KMS-11 (cell line): Measurements from ENCODE around the gene MAG.

ENCODE experiments used
- H2AFZ ChIP-seq: fragments of 200-600 bp; sonication (generic); 2 replicates; pipeline ENCODE4 v1.6.1; 2016; ENCODE audit warnings: antibody characterized with exemption, mixed run types, low read depth
- H3K27ac ChIP-seq: fragments of 200-600 bp; sonication (generic); 2 replicates; pipeline ENCODE4 v1.6.1; 2016; ENCODE audit warnings: mild to moderate bottlenecking, mixed run types
- H3K27me3 ChIP-seq: fragments of 200-600 bp; sonication (generic); 2 replicates; pipeline ENCODE4 v1.6.1; 2017; ENCODE audit warnings: mild to moderate bottlenecking, low read depth, mixed run types, moderate library complexity; ENCODE audit not compliant: insufficient read depth
- H3K36me3 ChIP-seq: fragments of 200-600 bp; sonication (generic); 2 replicates; pipeline ENCODE4 v1.6.1; 2017; ENCODE audit warnings: mild to moderate bottlenecking, mixed run types; ENCODE audit not compliant: insufficient read depth
- H3K4me1 ChIP-seq: fragments of 200-600 bp; sonication (generic); 2 replicates; pipeline ENCODE4 v1.6.1; 2016; ENCODE audit warnings: mild to moderate bottlenecking, low read depth, mixed run types; ENCODE audit not compliant: poor library complexity, severe bottlenecking
- H3K4me2 ChIP-seq: fragments of 200-600 bp; sonication (generic); 2 replicates; pipeline ENCODE4 v1.7.0; 2016; ENCODE audit warnings: mild to moderate bottlenecking, mixed run types
- H3K4me3 ChIP-seq: fragments of 200-600 bp; sonication (generic); IDR thresholded peaks from 2 replicates; pipeline ENCODE4 v1.6.1; 2017; ENCODE audit warnings: low read depth, low read length, mixed read lengths; ENCODE audit not compliant: insufficient read depth
- H3K79me2 ChIP-seq: fragments of 200-600 bp; sonication (generic); 2 replicates; pipeline ENCODE4 v1.6.1; 2016; ENCODE audit warnings: low read depth, mixed run types; ENCODE audit not compliant: insufficient read depth
- H3K9ac ChIP-seq: fragments of 200-600 bp; sonication (generic); 2 replicates; pipeline ENCODE4 v1.6.1; 2016; ENCODE audit warnings: mild to moderate bottlenecking, mixed run types
- H4K20me1 ChIP-seq: fragments of 200-600 bp; sonication (generic); 2 replicates; pipeline ENCODE4 v1.6.1; 2016; ENCODE audit warnings: mild to moderate bottlenecking, mixed run types; ENCODE audit not compliant: insufficient read depth
- CTCF ChIP-seq: fragments of 200-600 bp; sonication (generic); conservative IDR thresholded peaks from 2 replicates; pipeline ENCODE4 v1.6.1; 2017; ENCODE audit warnings: low read depth, mild to moderate bottlenecking, antibody characterized with exemption, low read length, moderate library complexity, mixed read lengths

The MAG gene

GRCh38 chr19:35320065-35320713 lies 28.2 kb downstream of the MAG start:
- Histone ChIP-seq H3K36me3 (no peaks in the 10 kb centered on the region), H3K4me1 (no peaks in the 10 kb centered on the region), H3K27me3 (peaks cover 27% of the 10 kb centered on the region), H3K79me2 (no peaks in the 10 kb centered on the region), H3K4me3 (no peak overlapping the region), H3K27ac (no peak overlapping the region), H3K9ac (no peak overlapping the region), H4K20me1 (no peaks in the 10 kb centered on the region), H2AFZ (no peak overlapping the region), H3K4me2 (no peak overlapping the region)
- TF ChIP-seq CTCF: no peak

GRCh38 chr19:35321291-35321690 lies 29.3 kb downstream of the MAG start:
- no peak for TF ChIP-seq CTCF
- Histone ChIP-seq H2AFZ (no peak overlapping the region), H3K36me3 (no peaks in the 10 kb centered on the region), H3K79me2 (no peaks in the 10 kb centered on the region), H3K4me2 (no peak overlapping the region), H3K9ac (no peak overlapping the region), H3K4me3 (no peak overlapping the region), H4K20me1 (no peaks in the 10 kb centered on the region), H3K4me1 (no peaks in the 10 kb centered on the region), H3K27me3 (peaks cover 23% of the 10 kb centered on the region), H3K27ac (no peak overlapping the region)

- H3K27me3 ChIP-seq: peaks cover 20% of the 10 kb centered on the region
Measured at GRCh38 chr19:35322014-35322413, 30.1 kb downstream of the MAG start.

GRCh38 chr19:35327642-35328041 lies 35.7 kb downstream of the MAG start:
- H2AFZ ChIP-seq: no peak overlapping the region
- no peak overlapping the region for H3K9ac ChIP-seq
- no peaks in the 10 kb centered on the region for H3K4me1 ChIP-seq
- H3K36me3 ChIP-seq: no peaks in the 10 kb centered on the region
- H3K27ac ChIP-seq: no peak overlapping the region
- H3K27me3 ChIP-seq: peaks cover 29% of the 10 kb centered on the region; the same call in 1 of the 2 replicates
- H3K4me3 ChIP-seq: no peak overlapping the region
- H3K4me2 ChIP-seq: no peak overlapping the region
- no peaks in the 10 kb centered on the region for H3K79me2 ChIP-seq
- H4K20me1 ChIP-seq: no peaks in the 10 kb centered on the region
- no peak for TF ChIP-seq CTCF

More at GRCh38 chr19:35322014-35322413, 30.1 kb downstream of the MAG start:
- no peak overlapping the region for H3K4me2 ChIP-seq
- H3K4me1 ChIP-seq: no peaks in the 10 kb centered on the region
- no peak overlapping the region for H3K9ac ChIP-seq
- no peaks in the 10 kb centered on the region for H3K36me3 ChIP-seq
- H2AFZ ChIP-seq: no peak overlapping the region
- no peak for TF ChIP-seq CTCF
- no peaks in the 10 kb centered on the region for H4K20me1 ChIP-seq
- no peaks in the 10 kb centered on the region for H3K79me2 ChIP-seq
- H3K4me3 ChIP-seq: no peak overlapping the region
- no peak overlapping the region for H3K27ac ChIP-seq
